Measurements from ENCODE around the gene DNAAF5.
"Not testable (repeated sequence)": the region's sequence is repeated elsewhere in the genome, so short reads cannot be mapped to it uniquely, and the experiment has no call there.

DNAAF5 gene

GRCh38 chr7:730501-731439 is 4.3 kb downstream of the DNAAF5 start:
- no peak for DNase-seq (ENCODE audit: low spot score)

GRCh38 chr7:731440-732085 is 5.1 kb downstream of the DNAAF5 start:
- DNase-seq (ENCODE audit: low spot score): no peak

- DNase-seq (ENCODE audit: low spot score): peak; percentile 83
These were observed 5.6 kb downstream of the DNAAF5 start for GRCh38 chr7:732094-732541.

GRCh38 chr7:732556-732955 is 6.1 kb downstream of the DNAAF5 start:
- no peak for DNase-seq (ENCODE audit: low spot score)

- no peak for DNase-seq (ENCODE audit: low spot score)
These were observed 7.7 kb downstream of the DNAAF5 start for GRCh38 chr7:734214-734613.

GRCh38 chr7:734808-735207 is 8.3 kb downstream of the DNAAF5 start:
- DNase-seq (ENCODE audit: low spot score): no peak

- DNase-seq (ENCODE audit: low spot score): no peak
These were observed 11.7 kb downstream of the DNAAF5 start for GRCh38 chr7:738241-738640.

- no peak for DNase-seq (ENCODE audit: low spot score)
These were observed 12.4 kb downstream of the DNAAF5 start for GRCh38 chr7:738723-739454.

- DNase-seq (ENCODE audit: low spot score): no peak
These were observed 13.0 kb downstream of the DNAAF5 start for GRCh38 chr7:739455-739982.

GRCh38 chr7:739983-740942 is 13.8 kb downstream of the DNAAF5 start:
- DNase-seq (ENCODE audit: low spot score): no peak

GRCh38 chr7:741191-741671 is 14.7 kb downstream of the DNAAF5 start:
- peak; percentile 6 for DNase-seq (ENCODE audit: low spot score)

- no peak for DNase-seq (ENCODE audit: low spot score)
These were observed 15.4 kb downstream of the DNAAF5 start for GRCh38 chr7:741850-742249.

GRCh38 chr7:742791-743190 is 16.3 kb downstream of the DNAAF5 start:
- no peak for DNase-seq (ENCODE audit: low spot score)

GRCh38 chr7:743341-744127 is 17.0 kb downstream of the DNAAF5 start:
- not testable (repeated sequence) for DNase-seq (ENCODE audit: low spot score)

- not testable (repeated sequence) for DNase-seq (ENCODE audit: low spot score)
These were observed 17.6 kb downstream of the DNAAF5 start for GRCh38 chr7:744128-744520.

- DNase-seq (ENCODE audit: low spot score): no peak
These were observed 18.4 kb downstream of the DNAAF5 start for GRCh38 chr7:744854-745430.

- DNase-seq (ENCODE audit: low spot score): no peak
These were observed 19.1 kb downstream of the DNAAF5 start for GRCh38 chr7:745431-746154.

- DNase-seq (ENCODE audit: low spot score): no peak
These were observed 19.9 kb downstream of the DNAAF5 start for GRCh38 chr7:746155-747061.

All from iPS-NIHi11 (cell line).